MCF 10A (cell line): Measurements from ENCODE around the gene GIT1. TPM values are rescaled to one million over a fixed set of nuclear protein-coding genes. Genes with fewer than 3 reads are reported as not detected.

ENCODE experiments used
- BruUV-seq: library from RNA; stranded (reverse); fragments of 400-500 nt; replicated peaks from 2 replicates; lab custom pipeline; 2021; lab: Mats Ljungman, UMichigan
- CTCF ChIA-PET: fragments of 300-600 bp; sonication (Branson Sonifier 250); formaldehyde crosslinking; extraction: SDS; loops from one replicate; lab custom pipeline; 2021; ENCODE audit warnings: antibody characterized with exemption, inconsistent platforms; lab: Yijun Ruan, JAX
- POLR2A ChIA-PET: fragments of 300-600, 350-650 bp; sonication (Branson Sonifier 250); formaldehyde crosslinking; extraction: SDS; loops from one replicate; lab custom pipeline; 2020; ENCODE audit warnings: antibody characterized with exemption, inconsistent platforms; lab: Yijun Ruan, JAX
- DNase-seq: peaks from one replicate; pipeline ENCODE4 v3.0.0-alpha.2; 2018; ENCODE audit not compliant: unreplicated experiment
- H3K27ac Mint-ChIP-seq: one replicate; pipeline ENCODE4 v1.8.0; 2022; ENCODE audit warnings: mild to moderate bottlenecking, low read depth, mixed read lengths; ENCODE audit not compliant: unreplicated experiment
- H3K27me3 Mint-ChIP-seq: one replicate; pipeline ENCODE4 v1.8.0; 2022; ENCODE audit warnings: mixed read lengths; ENCODE audit not compliant: insufficient read depth, unreplicated experiment
- H3K36me3 Mint-ChIP-seq: one replicate; pipeline ENCODE4 v1.8.0; 2022; ENCODE audit warnings: mild to moderate bottlenecking, moderate library complexity, mixed read lengths; ENCODE audit not compliant: insufficient read depth, unreplicated experiment
- H3K4me1 Mint-ChIP-seq: one replicate; pipeline ENCODE4 v1.8.0; 2022; ENCODE audit warnings: mixed read lengths; ENCODE audit not compliant: insufficient read depth, unreplicated experiment
- H3K4me3 Mint-ChIP-seq: one replicate; pipeline ENCODE4 v1.8.0; 2022; ENCODE audit warnings: mild to moderate bottlenecking, moderate library complexity, mixed read lengths; ENCODE audit not compliant: unreplicated experiment
- H3K9me3 Mint-ChIP-seq: one replicate; pipeline ENCODE4 v1.8.0; 2022; ENCODE audit warnings: mixed read lengths; ENCODE audit not compliant: unreplicated experiment
- CTCF ChIP-seq: fragments of 200-600 bp; IDR thresholded peaks from one replicate; pipeline ENCODE4 v1.8.0; 2022; ENCODE audit warnings: antibody characterized with exemption, mild to moderate bottlenecking; ENCODE audit not compliant: unreplicated experiment
- intact Hi-C: fragments of 100-400 bp; cut with micrococcal nuclease; formaldehyde crosslinking; loops from 2 replicates; pipeline ENCODE4 v1.14.1; 2022
- total RNA-seq: library from RNA; stranded (reverse); gene quantifications from 2 replicates; pipeline ENCODE4 v1.2.3, GENCODE V29; 2022

Gene GIT1
- total RNA-seq, 1 experiment from 2014 or later, result 49.0 TPM

GRCh38 chr17:29588017-29588561 lies 1.4 kb downstream of the GIT1 start:
- Mint-ChIP-seq H3K36me3 (peaks cover 17% of the 10 kb centered on the region), H3K9me3 (no peaks in the 10 kb centered on the region), H3K27me3 (no peaks in the 10 kb centered on the region), H3K27ac (peak overlapping the region; percentile 82), H3K4me1 (peaks cover 36% of the 10 kb centered on the region), H3K4me3 (peak overlapping the region; percentile 83)
- POLR2A ChIA-PET, result interaction anchor here (0.6 to 2.7 kb wide), 7 partner anchors 18 to 340 kb away, joined by 3 to 10 read pairs (median 4); no protein-coding TSS in a partner anchor
- CTCF ChIA-PET, result interaction anchor here (0.6 to 1.3 kb wide), 9 partner anchors 9 to 861 kb away, joined by 3 to 5 read pairs (median 3); no protein-coding TSS in a partner anchor
- no TSS peak for BruUV-seq
- no peak for DNase-seq
- intact Hi-C loops, result no loop called here
- no peak for TF ChIP-seq CTCF

GRCh38 chr17:29587591-29587990 lies 1.9 kb downstream of the GIT1 start:
- no peaks in the 10 kb centered on the region for H3K27me3 Mint-ChIP-seq
- POLR2A ChIA-PET, result interaction anchor here (0.6 to 2.7 kb wide), 4 partner anchors 18 to 340 kb away, joined by 3 to 10 read pairs (median 4); no protein-coding TSS in a partner anchor
- no peaks in the 10 kb centered on the region for H3K9me3 Mint-ChIP-seq
- H3K27ac Mint-ChIP-seq, result peak overlapping the region; percentile 82
- H3K4me1 Mint-ChIP-seq, result peaks cover 37% of the 10 kb centered on the region
- H3K36me3 Mint-ChIP-seq, result peaks cover 17% of the 10 kb centered on the region
- BruUV-seq, result no TSS peak
- peak overlapping the region; percentile 83 for H3K4me3 Mint-ChIP-seq
- intact Hi-C loops, result no loop called here
- CTCF ChIA-PET, result interaction anchor here (0.6 to 1.3 kb wide), 7 partner anchors 8 to 861 kb away, joined by 3 to 5 read pairs (median 4); no protein-coding TSS in a partner anchor
- DNase-seq, result no peak
- TF ChIP-seq CTCF, result no peak

- Mint-ChIP-seq H3K4me3 (peak overlapping the region; percentile 83), H3K27me3 (no peaks in the 10 kb centered on the region), H3K36me3 (peaks cover 17% of the 10 kb centered on the region), H3K9me3 (no peaks in the 10 kb centered on the region), H3K27ac (peak overlapping the region; percentile 16), H3K4me1 (peaks cover 43% of the 10 kb centered on the region)
- intact Hi-C loops, result no loop called here
- TF ChIP-seq CTCF, result no peak
- no TSS peak for BruUV-seq
- CTCF ChIA-PET, result interaction anchor here (0.6 to 1.6 kb wide), 8 partner anchors 12 to 387 kb away, joined by 3 to 8 read pairs (median 4); no protein-coding TSS in a partner anchor
- DNase-seq, result no peak
- POLR2A ChIA-PET, result interaction anchor here (0.6 to 2.7 kb wide), 7 partner anchors 17 to 882 kb away, joined by 3 to 10 read pairs (median 3); partner anchors contain the start of gene TAOK1
Observed at GRCh38 chr17:29586676-29587469, 2.6 kb downstream of the GIT1 start.
